Measurements from ENCODE around the gene BCOR. TPM values are rescaled to one million over a fixed set of nuclear protein-coding genes. Genes with fewer than 3 reads are reported as not detected.

BCOR gene
- total RNA-seq, 1 experiment from 2014 or later, result 134 TPM

- Histone ChIP-seq H3K79me2 (ENCODE audit: insufficient read depth, low read length) (peaks cover 16% of the 10 kb centered on the region; the same call in 1 of the 2 replicates), H3K18ac (ENCODE audit: insufficient read length, low read depth, low read length) (no peak overlapping the region), H2BK12ac (ENCODE audit: insufficient read length, low read depth, low read length) (no peak overlapping the region), H4K5ac (ENCODE audit: insufficient read length, low read depth, low read length) (no peak overlapping the region), H3K4ac (ENCODE audit: low read depth, low read length) (no peak overlapping the region), H3T11ph (ENCODE audit: low read length) (no peak overlapping the region), H2AFZ (ENCODE audit: low read length) (no peak overlapping the region), H3K14ac (ENCODE audit: insufficient read depth, low read length) (no peak overlapping the region), H3K79me1 (ENCODE audit: insufficient read depth, low read depth, low read length, poor library complexity, severe bottlenecking) (peaks cover 3% of the 10 kb centered on the region), H3K9me3 (ENCODE audit: control insufficient read depth, low read depth, low read length) (no peaks in the 10 kb centered on the region), H2BK120ac (ENCODE audit: low read depth, low read length, poor library complexity, severe bottlenecking) (no peak overlapping the region), H2BK15ac (ENCODE audit: low read depth, low read length) (no peak overlapping the region), H4K20me1 (ENCODE audit: control insufficient read depth, insufficient read depth, insufficient read length) (peaks cover 3% of the 10 kb centered on the region), H3K4me2 (ENCODE audit: insufficient read depth, insufficient read length, low read length) (peak overlapping the region; percentile 74), H4K91ac (ENCODE audit: insufficient read length, low read depth, low read length) (no peak overlapping the region), H2BK5ac (ENCODE audit: insufficient read length, low read length) (no peak overlapping the region), H4K8ac (replicated peaks; ENCODE audit: insufficient read length, low read depth, low read length) (no peak overlapping the region), H2AK5ac (ENCODE audit: insufficient read length, low read length) (no peak overlapping the region), H3K23ac (ENCODE audit: insufficient read length, low read depth, low read length) (no peak overlapping the region), H3K27me3 (ENCODE audit: insufficient read depth, low read length) (peaks cover 42% of the 10 kb centered on the region), H3K56ac (ENCODE audit: insufficient read length, low read depth, low read length) (no peak overlapping the region), H3K27ac (ENCODE audit: insufficient read length, low read depth, low read length) (no peak overlapping the region), H3K4me1 (ENCODE audit: insufficient read depth, low read length) (peaks cover 31% of the 10 kb centered on the region), H3K9ac (ENCODE audit: extremely low read depth, insufficient read length, low read length) (no peak overlapping the region), H3K23me2 (ENCODE audit: insufficient read length, low read depth, low read length, poor library complexity, severe bottlenecking) (peaks cover 30% of the 10 kb centered on the region), H2BK20ac (ENCODE audit: low read depth, low read length, poor library complexity, severe bottlenecking) (no peak overlapping the region)
- no peak for TF ChIP-seq CTCF (conservative IDR thresholded peaks at IDR 0.05)
- H3K27ac Mint-ChIP-seq, result peak overlapping the region; percentile 16 to 95 (median 65); a peak in 5 of 7 replicates
- peak overlapping the region; percentile 62 to 72 for H3K4me3 Mint-ChIP-seq
- peaks cover 68 to 78% of the 10 kb centered on the region in 2 experiments for H3K4me1 Mint-ChIP-seq
- WGBS (ENCODE audit: extremely low coverage, insufficient read length, low lambda C conversion rate), result no CpG with 5 or more reads among the region's 9 CpGs
- H3K27me3 Mint-ChIP-seq (ENCODE audit: low read depth), result peaks cover 42% of the 10 kb centered on the region
- H3K36me3 Mint-ChIP-seq (ENCODE audit: insufficient read depth in 1 of 3, low read depth in 3 of 3), result peaks cover 7 to 33% (median 14%) of the 10 kb centered on the region in 3 experiments; a peak in 6 of 7 replicates
- DNase-seq, result peak; percentile 42
- H3K9me3 Mint-ChIP-seq, result peaks cover 66 to 68% of the 10 kb centered on the region in 2 experiments
These were observed 8.8 kb downstream of the BCOR start for GRCh38 chrX:40088803-40089540.

Measured in H9 (cell line).